ENCODE results near the gene RBBP5.
"Not testable (repeated sequence)": the region's sequence is repeated elsewhere in the genome, so short reads cannot be mapped to it uniquely, and the experiment has no call there.

RBBP5 gene

DNA sequence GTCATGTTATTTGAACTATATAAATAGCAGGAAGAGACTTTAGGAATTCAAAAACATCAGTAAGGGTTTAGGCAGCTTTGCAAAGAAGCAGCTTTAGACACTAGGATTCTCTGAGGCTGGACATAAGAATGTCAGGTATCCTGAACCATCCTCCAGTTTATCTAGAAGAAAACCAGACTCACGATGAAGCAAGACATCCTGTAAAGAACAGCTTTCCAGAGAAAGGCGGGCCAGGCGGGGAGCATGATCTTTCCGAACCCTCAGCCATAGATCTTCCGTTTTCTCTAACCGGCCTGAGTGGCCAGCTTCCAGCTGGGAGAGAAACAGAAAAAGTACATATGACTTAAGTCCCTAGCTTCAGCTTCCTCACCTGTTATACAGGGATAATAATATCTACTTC lies 39.3 kb upstream of the RBBP5 start:
- in situ Hi-C loops (cut with MboI; ENCODE audit: low pct_unique_long_range_greater_than_20kb, low sequenced_read_pairs, unreplicated experiment), result no loop called here
- no peak for TF ChIP-seq CTCF (IDR thresholded peaks at IDR 0.05; ENCODE audit: extremely low read depth, insufficient read depth, missing control alignments)
- DNase-seq (ENCODE audit: low spot score), result no peak

DNA sequence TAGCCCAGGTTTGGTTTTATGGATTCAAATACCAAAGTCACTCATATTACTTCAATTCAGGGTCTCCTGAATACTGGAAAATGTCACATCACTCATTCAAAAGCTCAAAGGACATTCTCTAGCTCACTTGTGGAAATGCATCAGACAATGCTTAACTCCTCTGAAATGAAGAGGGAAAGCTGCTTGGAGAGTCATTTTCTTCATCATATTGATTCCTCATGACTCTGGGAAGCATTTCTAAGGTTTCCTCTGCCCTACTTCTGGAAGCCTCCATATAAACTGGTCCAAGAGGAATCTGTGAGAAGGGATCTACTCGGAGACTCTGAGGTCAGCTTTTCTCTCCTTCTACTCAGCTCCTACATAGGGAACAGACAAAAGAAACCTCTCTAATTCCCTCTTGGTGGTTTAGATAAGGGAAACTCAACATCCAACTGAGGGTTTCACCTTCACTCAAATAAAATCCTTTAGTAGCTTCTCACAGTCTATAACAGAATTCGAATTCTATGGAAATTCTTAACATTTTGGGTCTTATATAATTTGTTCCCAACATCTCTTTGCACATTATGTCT lies 36.4 kb upstream of the RBBP5 start:
- no peak for DNase-seq (ENCODE audit: low spot score)
- in situ Hi-C loops (cut with MboI; ENCODE audit: low pct_unique_long_range_greater_than_20kb, low sequenced_read_pairs, unreplicated experiment), result no loop called here
- no peak for TF ChIP-seq CTCF (IDR thresholded peaks at IDR 0.05; ENCODE audit: extremely low read depth, insufficient read depth, missing control alignments)

DNA sequence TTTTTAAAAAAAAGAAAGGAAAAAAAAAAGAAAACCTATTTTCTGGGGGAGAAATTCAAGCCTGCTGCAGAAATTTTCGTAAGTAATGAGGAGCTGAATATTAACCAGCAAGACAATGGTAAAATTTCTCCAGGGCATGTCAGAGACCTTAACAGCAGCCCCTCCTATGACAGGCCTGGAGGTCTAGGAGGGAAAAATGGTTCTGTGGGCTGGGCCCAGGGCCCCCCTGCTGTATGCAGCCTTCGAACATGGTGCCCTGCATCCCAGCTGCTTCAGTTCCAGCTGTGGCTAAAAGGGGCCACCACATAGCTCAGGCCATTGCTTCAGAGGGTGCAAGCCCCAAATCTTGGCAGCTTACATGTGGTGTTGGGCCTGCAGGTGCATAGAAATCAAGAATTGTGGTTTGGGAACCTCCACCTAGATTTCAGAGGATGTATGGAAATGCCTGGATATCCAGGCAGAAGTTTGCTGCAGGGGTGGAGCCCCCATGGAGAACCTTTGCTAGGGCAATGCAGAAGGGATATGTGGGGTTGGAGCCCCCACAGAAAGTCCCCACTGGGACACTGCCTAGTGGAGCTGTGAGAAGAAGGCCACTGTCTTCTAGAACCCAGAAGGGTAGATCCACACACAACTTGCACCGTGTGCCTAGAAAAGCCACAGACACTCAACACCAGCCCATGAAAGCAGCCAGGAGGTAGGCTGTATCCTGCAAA lies 34.0 kb upstream of the RBBP5 start:
- DNase-seq (ENCODE audit: low spot score); in situ Hi-C loops (cut with MboI; ENCODE audit: low pct_unique_long_range_greater_than_20kb, low sequenced_read_pairs, unreplicated experiment): not testable (repeated sequence)

GRCh38 chr1:205152505-205152904 lies 30.7 kb upstream of the RBBP5 start:
- in situ Hi-C loops (cut with MboI; ENCODE audit: low pct_unique_long_range_greater_than_20kb, low sequenced_read_pairs, unreplicated experiment), result no loop called here
- no peak for DNase-seq (ENCODE audit: low spot score)
- no peak for TF ChIP-seq CTCF (IDR thresholded peaks at IDR 0.05; ENCODE audit: extremely low read depth, insufficient read depth, missing control alignments)

- no peak for TF ChIP-seq CTCF (IDR thresholded peaks at IDR 0.05; ENCODE audit: extremely low read depth, insufficient read depth, missing control alignments)
- in situ Hi-C loops (cut with MboI; ENCODE audit: low pct_unique_long_range_greater_than_20kb, low sequenced_read_pairs, unreplicated experiment), result no loop called here
- no peak for DNase-seq (ENCODE audit: low spot score)
These were observed 29.1 kb upstream of the RBBP5 start for GRCh38 chr1:205150651-205151428.

- DNase-seq (ENCODE audit: low spot score), result no peak
- in situ Hi-C loops (cut with MboI; ENCODE audit: low pct_unique_long_range_greater_than_20kb, low sequenced_read_pairs, unreplicated experiment), result loop anchor here (25.0 kb wide), 1 partner anchor 160 kb away; no protein-coding TSS in a partner anchor
- TF ChIP-seq CTCF (IDR thresholded peaks at IDR 0.05; ENCODE audit: extremely low read depth, insufficient read depth, missing control alignments), result no peak
These were observed 25.5 kb upstream of the RBBP5 start for GRCh38 chr1:205147191-205147835.
